MCF 10A (cell line): ENCODE results near the gene CXorf38. TPM values are rescaled to one million over a fixed set of nuclear protein-coding genes. Genes with fewer than 3 reads are reported as not detected.

Experiments used
- Bru-seq: library from RNA; stranded (reverse); fragments of 400-500 nt; gene quantifications from one replicate; lab custom pipeline; 2021; lab: Mats Ljungman, UMichigan
- BruChase-seq, 2 experiments: library from RNA; stranded (reverse); fragments of 400-500 nt; gene quantifications; one replicate each; lab custom pipeline; 2021; lab: Mats Ljungman, UMichigan
- BruUV-seq: library from RNA; stranded (reverse); fragments of 400-500 nt; replicated peaks from 2 replicates; lab custom pipeline; 2021; lab: Mats Ljungman, UMichigan
- CTCF ChIA-PET: fragments of 300-600 bp; sonication (Branson Sonifier 250); formaldehyde crosslinking; extraction: SDS; loops from one replicate; lab custom pipeline; 2021; ENCODE audit warnings: antibody characterized with exemption, inconsistent platforms; lab: Yijun Ruan, JAX
- POLR2A ChIA-PET: fragments of 300-600, 350-650 bp; sonication (Branson Sonifier 250); formaldehyde crosslinking; extraction: SDS; loops from one replicate; lab custom pipeline; 2020; ENCODE audit warnings: antibody characterized with exemption, inconsistent platforms; lab: Yijun Ruan, JAX
- DNase-seq: peaks from one replicate; pipeline ENCODE4 v3.0.0-alpha.2; 2018; ENCODE audit not compliant: unreplicated experiment
- H3K27ac Mint-ChIP-seq: one replicate; pipeline ENCODE4 v1.8.0; 2022; ENCODE audit warnings: mild to moderate bottlenecking, low read depth, mixed read lengths; ENCODE audit not compliant: unreplicated experiment
- H3K27me3 Mint-ChIP-seq: one replicate; pipeline ENCODE4 v1.8.0; 2022; ENCODE audit warnings: mixed read lengths; ENCODE audit not compliant: insufficient read depth, unreplicated experiment
- H3K36me3 Mint-ChIP-seq: one replicate; pipeline ENCODE4 v1.8.0; 2022; ENCODE audit warnings: mild to moderate bottlenecking, moderate library complexity, mixed read lengths; ENCODE audit not compliant: insufficient read depth, unreplicated experiment
- H3K4me1 Mint-ChIP-seq: one replicate; pipeline ENCODE4 v1.8.0; 2022; ENCODE audit warnings: mixed read lengths; ENCODE audit not compliant: insufficient read depth, unreplicated experiment
- H3K4me3 Mint-ChIP-seq: one replicate; pipeline ENCODE4 v1.8.0; 2022; ENCODE audit warnings: mild to moderate bottlenecking, moderate library complexity, mixed read lengths; ENCODE audit not compliant: unreplicated experiment
- H3K9me3 Mint-ChIP-seq: one replicate; pipeline ENCODE4 v1.8.0; 2022; ENCODE audit warnings: mixed read lengths; ENCODE audit not compliant: unreplicated experiment
- CTCF ChIP-seq: fragments of 200-600 bp; IDR thresholded peaks from one replicate; pipeline ENCODE4 v1.8.0; 2022; ENCODE audit warnings: antibody characterized with exemption, mild to moderate bottlenecking; ENCODE audit not compliant: unreplicated experiment
- intact Hi-C: fragments of 100-400 bp; cut with micrococcal nuclease; formaldehyde crosslinking; loops from 2 replicates; pipeline ENCODE4 v1.14.1; 2022
- long read RNA-seq: library from polyadenylated mRNA; stranded (forward); transcript quantifications from one replicate; pipeline ENCODE4 v2.0.0, GENCODE V29; 2022
- total RNA-seq: library from RNA; stranded (reverse); gene quantifications from 2 replicates; pipeline ENCODE4 v1.2.3, GENCODE V29; 2022

Gene CXorf38
- total RNA-seq = 21.4 and 21.9 TPM in 2 replicates
- Bru-seq, nascent RNA = percentile 72 among the genes with signal in this experiment
- BruChase-seq, experiment 1, labeled RNA remaining after a 6-hour chase = percentile 87 among the genes with signal in this experiment
- BruChase-seq, experiment 2, labeled RNA remaining after a 2-hour chase = percentile 77 among the genes with signal in this experiment
- long read RNA-seq, transcript CXorf38-201 (7 exons, 2,118 nt) = major isoform, 41 of 61 reads
- long read RNA-seq, partial matches to known transcripts = 5 of 61 reads
- long read RNA-seq, other reads (novel, unspliced or antisense) = 14 of 61 reads

GRCh38 chrX:40647307-40648197, at the start of gene CXorf38:
Gene CXorf38 (minus strand): TSS chrX:40647561. CDS start chrX:40647520, 41 bp downstream.
- CTCF ChIA-PET = interaction anchor here (2.0 kb wide), 1 partner anchor 147 kb away, joined by 8 read pairs; no protein-coding TSS in a partner anchor
- Mint-ChIP-seq H3K4me3 (peak within 1 kb of the TSS; percentile 85), H3K36me3 (no peaks in the 10 kb centered on the region), H3K27me3 (peaks cover 42% of the 10 kb centered on the region), H3K9me3 (no peaks in the 10 kb centered on the region), H3K4me1 (peaks cover 9% of the 10 kb centered on the region), H3K27ac (peak within 1 kb of the TSS; percentile 90)
- no TSS peak for BruUV-seq
- POLR2A ChIA-PET = interaction anchor here (0.6 to 0.8 kb wide), 2 partner anchors 110 to 534 kb away, joined by 3 read pairs; no protein-coding TSS in a partner anchor
- no peak for TF ChIP-seq CTCF
- intact Hi-C loops = loop anchor here (5.0 kb wide), 1 partner anchor 105 kb away; no protein-coding TSS in a partner anchor
- DNase-seq = peak; percentile 81

GRCh38 chrX:40694802-40695201, 47.4 kb upstream of the CXorf38 start:
- Mint-ChIP-seq H3K27me3 (no peaks in the 10 kb centered on the region), H3K9me3 (peaks cover 7% of the 10 kb centered on the region), H3K36me3 (peaks cover 32% of the 10 kb centered on the region), H3K4me3 (no peak overlapping the region), H3K27ac (no peak overlapping the region), H3K4me1 (no peaks in the 10 kb centered on the region)
- CTCF ChIA-PET = no interaction called here
- intact Hi-C loops = no loop called here
- TF ChIP-seq CTCF = no peak
- no peak for DNase-seq
- no TSS peak for BruUV-seq
- POLR2A ChIA-PET = interaction anchor here (1.1 kb wide), 1 partner anchor 28 kb away, joined by 3 read pairs; no protein-coding TSS in a partner anchor

GRCh38 chrX:40688929-40689328, 41.6 kb upstream of the CXorf38 start:
- no peak overlapping the region for H3K27ac Mint-ChIP-seq
- no TSS peak for BruUV-seq
- H3K4me3 Mint-ChIP-seq = no peak overlapping the region
- peaks cover 7% of the 10 kb centered on the region for H3K9me3 Mint-ChIP-seq
- no peak for TF ChIP-seq CTCF
- DNase-seq = no peak
- POLR2A ChIA-PET = no interaction called here
- H3K27me3 Mint-ChIP-seq = peaks cover 36% of the 10 kb centered on the region
- peaks cover 18% of the 10 kb centered on the region for H3K36me3 Mint-ChIP-seq
- CTCF ChIA-PET = interaction anchor here (0.9 to 1.9 kb wide), 3 partner anchors 26 to 105 kb away, joined by 3 to 6 read pairs (median 3); no protein-coding TSS in a partner anchor
- intact Hi-C loops = no loop called here
- no peaks in the 10 kb centered on the region for H3K4me1 Mint-ChIP-seq
